Kidney capillary endothelial cell (primary cell): Measurements from ENCODE around the gene GRIPAP1.

Experiments
- DNase-seq: peaks from one replicate; pipeline ENCODE4 v3.0.0-alpha.2; 2018; ENCODE audit warnings: low spot score

Gene GRIPAP1

GRCh38 chrX:48957827-48958634, 44.0 kb downstream of the GRIPAP1 start:
- peak; percentile 83 for DNase-seq

GRCh38 chrX:48957477-48957826, 44.6 kb downstream of the GRIPAP1 start, which contains the start of gene OTUD5:
Gene OTUD5, minus strand, starts transcription at chrX:48957607. Its CDS starts 37 bp downstream, at chrX:48957570.
- DNase-seq = no peak

GRCh38 chrX:48956728-48957414, 45.2 kb downstream of the GRIPAP1 start:
- no peak for DNase-seq

- DNase-seq = no peak
Measured at GRCh38 chrX:48948589-48948988, 53.5 kb downstream of the GRIPAP1 start.

- DNase-seq = peak; percentile 44
Measured at GRCh38 chrX:48945517-48946348, 56.3 kb downstream of the GRIPAP1 start.

- DNase-seq = no peak
Measured at GRCh38 chrX:48942895-48943294, 59.2 kb downstream of the GRIPAP1 start.

GRCh38 chrX:48940404-48940955, 61.6 kb downstream of the GRIPAP1 start:
- no peak for DNase-seq

GRCh38 chrX:48939524-48940228, 62.4 kb downstream of the GRIPAP1 start:
- no peak for DNase-seq

- DNase-seq = no peak
Measured at GRCh38 chrX:48938721-48939425, 63.2 kb downstream of the GRIPAP1 start.

- DNase-seq = no peak
Measured at GRCh38 chrX:48937054-48937907, 64.8 kb downstream of the GRIPAP1 start.

GRCh38 chrX:48936429-48937053, 65.5 kb downstream of the GRIPAP1 start:
- DNase-seq = no peak

GRCh38 chrX:48935301-48935670, 66.8 kb downstream of the GRIPAP1 start:
- DNase-seq = no peak

- no peak for DNase-seq
Measured at GRCh38 chrX:48934581-48935300, 67.3 kb downstream of the GRIPAP1 start.

GRCh38 chrX:48933757-48934156, 68.3 kb downstream of the GRIPAP1 start:
- DNase-seq = no peak

- DNase-seq = no peak
Measured at GRCh38 chrX:48927736-48928382, 74.2 kb downstream of the GRIPAP1 start.

- DNase-seq = no peak
Measured at GRCh38 chrX:48927123-48927522, 74.9 kb downstream of the GRIPAP1 start.

- no peak for DNase-seq
Measured at GRCh38 chrX:48924270-48924669, 77.8 kb downstream of the GRIPAP1 start.

GRCh38 chrX:48923771-48924170, 78.3 kb downstream of the GRIPAP1 start:
- DNase-seq = no peak
